K562 (cell line): ENCODE data around the gene NAV2. TPM values are rescaled to one million over a fixed set of nuclear protein-coding genes. Genes with fewer than 3 reads are reported as not detected.

Source experiments
- ATAC-seq: fragments of 200-7000 bp; cut with Tn5 transposase; 3 replicates; pipeline ENCODE4 v1.9.1; 2020; ENCODE audit warnings: moderate library complexity
- BruUV-seq: library from RNA; stranded (reverse); fragments of 400-500 nt; replicated peaks from 2 replicates; lab custom pipeline; 2021; lab: Mats Ljungman, UMichigan
- CTCF ChIA-PET: fragments of 300-600 bp; formaldehyde crosslinking; extraction: SDS; loops from one replicate; lab custom pipeline; 2021; ENCODE audit warnings: low intra/inter-chr PET ratio; lab: Yijun Ruan, JAX
- POLR2A ChIA-PET: fragments of 300-600, 350-650 bp; sonication (Branson Sonifier 250); formaldehyde crosslinking; extraction: SDS; loops from one replicate; lab custom pipeline; 2021; ENCODE audit warnings: antibody characterized with exemption, inconsistent platforms; lab: Yijun Ruan, JAX
- DNase-seq, 4 experiments: peaks; one replicate each; pipeline versions ENCODE4 v3.0.0 to v3.0.0-alpha.2; 2011 to 2018; ENCODE audit warnings: low spot score in 3 of 4, mixed read lengths in 3 of 4; ENCODE audit errors: extremely low read depth in 1 of 4
- FAIRE-seq: peaks from 2 replicates; lab custom pipeline; 2011; peaks lifted over from hg19 to GRCh38; lab: Jason Lieb, UNC
- H2AFZ ChIP-seq: 2 replicates; pipeline ENCODE4 v1.6.0; 2011; ENCODE audit warnings: low read depth, low read length, control low read depth, inconsistent platforms
- H3K27ac ChIP-seq: fragments of 200-600 bp; 3 replicates; pipeline ENCODE4 v1.8.0; 2011; ENCODE audit warnings: low read depth, mild to moderate bottlenecking, control low read depth, inconsistent platforms, low read length, moderate library complexity, mixed read lengths; ENCODE audit errors: extremely low read depth
- H3K27me3 ChIP-seq, 2 experiments: fragments of 300-600 bp in 1 of 2; 2 replicates in 1 of 2; 3 replicates in 1 of 2; pipeline versions ENCODE4 v1.6.0 to v1.8.0; 2011; ENCODE audit warnings: inconsistent platforms in 2 of 2, low read length in 2 of 2, mild to moderate bottlenecking in 1 of 2, mixed read lengths in 1 of 2, moderate library complexity in 1 of 2; ENCODE audit not compliant: control insufficient read depth in 2 of 2, insufficient read depth in 2 of 2
- H3K36me3 ChIP-seq: fragments of 300-600 bp; 3 replicates; pipeline ENCODE4 v1.8.0; 2011; ENCODE audit warnings: mild to moderate bottlenecking, low read length, inconsistent platforms; ENCODE audit not compliant: control insufficient read depth, insufficient read depth
- H3K4me1 ChIP-seq, 2 experiments: fragments of 200-600 bp in 1 of 2; replicated peaks in 1 of 2; 2 replicates in 1 of 2; 3 replicates in 1 of 2; pipeline versions ENCODE4 v1.5.1 to v1.8.0; 2011; ENCODE audit warnings: inconsistent platforms in 2 of 2, low read length in 2 of 2, mild to moderate bottlenecking in 1 of 2, mixed read lengths in 1 of 2, moderate library complexity in 1 of 2; ENCODE audit not compliant: control insufficient read depth in 2 of 2, insufficient read depth in 2 of 2
- H3K4me2 ChIP-seq: 2 replicates; pipeline ENCODE4 v1.6.1; 2011; ENCODE audit warnings: low read length, control low read depth, inconsistent platforms, mixed read lengths; ENCODE audit not compliant: insufficient read depth
- H3K4me3 ChIP-seq: fragments of 200-600 bp; sonication (generic), shearing (Covaris generic); 2 replicates; pipeline ENCODE4 v1.5.1; 2016; ENCODE audit warnings: control low read depth, inconsistent platforms
- H3K79me2 ChIP-seq: fragments of 200-600 bp; 3 replicates; pipeline ENCODE4 v1.8.0; 2011; ENCODE audit warnings: low read length, inconsistent platforms; ENCODE audit not compliant: control insufficient read depth, insufficient read depth
- H3K9ac ChIP-seq, 2 experiments: 2 replicates each; pipeline versions ENCODE4 v1.6.0 to v1.6.1; 2011; ENCODE audit warnings: low read depth in 2 of 2, low read length in 2 of 2, control low read depth in 1 of 2, inconsistent platforms in 1 of 2, mild to moderate bottlenecking in 1 of 2, mixed read lengths in 1 of 2; ENCODE audit not compliant: insufficient read depth in 1 of 2
- H3K9me1 ChIP-seq: one replicate; pipeline ENCODE4 v1.6.0; 2011; ENCODE audit warnings: inconsistent platforms, mild to moderate bottlenecking, low read length, moderate library complexity; ENCODE audit not compliant: control insufficient read depth, insufficient read depth
- H3K9me3 ChIP-seq: replicated peaks from 2 replicates; pipeline ENCODE4 v1.5.1; 2011; ENCODE audit warnings: low read depth, low read length, inconsistent platforms; ENCODE audit not compliant: control insufficient read depth, insufficient read depth
- H4K20me1 ChIP-seq: replicated peaks from 2 replicates; pipeline ENCODE4 v1.6.1; 2011; ENCODE audit warnings: low read length, inconsistent platforms, mixed read lengths; ENCODE audit not compliant: control insufficient read depth, insufficient read depth
- ATF4 ChIP-seq: fragments of 450-650 bp; formaldehyde crosslinking; IDR thresholded peaks from 2 replicates; pipeline ENCODE4 v1.4.0; 2022; ENCODE audit warnings: mild to moderate bottlenecking, moderate library complexity
- HDAC6 ChIP-seq: IDR thresholded peaks from 2 replicates; pipeline ENCODE4 v1.6.1; 2012; ENCODE audit warnings: low read depth, mild to moderate bottlenecking, control low read depth, inconsistent platforms, low read length, moderate library complexity
- MEIS2 ChIP-seq: fragments of 450-650 bp; IDR thresholded peaks from 2 replicates; pipeline ENCODE4 v1.6.1; 2014; ENCODE audit warnings: mild to moderate bottlenecking; ENCODE audit not compliant: partially characterized antibody
- NFE2 ChIP-seq: IDR thresholded peaks from 2 replicates; pipeline ENCODE4 v1.6.1; 2014; ENCODE audit warnings: antibody characterized with exemption, low read depth
- WGBS: fragments of 100-300 bp; shearing (Covaris generic); methylation state at CpG from one replicate; pipeline ENCODE4 v1.1.6; 2016; ENCODE audit warnings: low coverage, mixed read lengths; ENCODE audit not compliant: insufficient coverage; ENCODE audit errors: missing lambda C conversion rate; 5-methylcytosine and 5-hydroxymethylcytosine counted together
- in situ Hi-C: fragments of 300-500 bp; cut with MboI; formaldehyde crosslinking; loops from 4 replicates; pipeline ENCODE4 v1.15.0; 2018; ENCODE audit warnings: inconsistent platforms, mixed read lengths
- intact Hi-C: fragments of 100-400 bp; cut with micrococcal nuclease; formaldehyde crosslinking; loops from 2 replicates; pipeline ENCODE4 v1.14.2; 2022
- polyA plus RNA-seq, 8 experiments: library from polyadenylated mRNA; depleted of rRNA in 4 of 8; stranded (reverse) in 5 of 8; unstranded in 3 of 8; fragments of >200 nt; fragmentation: Nextera tagmentation in 2 of 8; fragmentation: Illumina TruSeq in 1 of 8; extraction: Ambion mirVana in 2 of 8; extraction: Trizol in 1 of 8; gene quantifications; 2 replicates each; pipeline versions ENCODE4 v1.2.1 to v1.2.3, GENCODE V29; 2011 to 2014; ENCODE audit warnings: inconsistent platforms in 1 of 8, missing spikeins in 1 of 8
- total RNA-seq, 7 experiments: library from RNA; depleted of rRNA in 6 of 7; stranded (reverse); fragments of >200 nt in 6 of 7; fragmentation: Illumina TruSeq in 2 of 7; extraction: Trizol in 2 of 7; gene quantifications; 2 replicates each; pipeline versions ENCODE4 v1.2.1 to v1.2.3, GENCODE V29; 2011 to 2021; ENCODE audit warnings: low replicate concordance in 1 of 7

The NAV2 gene
- total and polyA plus RNA-seq, 9 of the 15 experiments (the other 6 are each of a cell fraction or from before 2014, with no cell fraction given), result 0.03 to 0.35 (median 0.05) TPM

- no peaks in the 10 kb centered on the region for H3K27me3 ChIP-seq
- in situ Hi-C loops (no loop called here), intact Hi-C loops (loop anchor here (10.0 kb wide), 1 partner anchor 657 kb away; no protein-coding TSS in a partner anchor)
- H3K27ac ChIP-seq, result no peak overlapping the region
- ChIA-PET POLR2A (interaction anchor here (1.7 kb wide), 1 partner anchor 19 kb away, joined by 6 read pairs; no protein-coding TSS in a partner anchor), CTCF (no interaction called here)
- H3K9me3 ChIP-seq, result no peaks in the 10 kb centered on the region
- WGBS, result 55% methylated on average over 7 of the region's 7 CpGs
- BruUV-seq, result no TSS peak
- no peak overlapping the region for H3K4me3 ChIP-seq
- H3K9ac ChIP-seq, result no peak overlapping the region
- peak; percentile 12 for TF ChIP-seq MEIS2
- no peak for TF ChIP-seq HDAC6
- TF ChIP-seq ATF4, result no peak
- TF ChIP-seq NFE2, result 0 out of 2 replicates have a peak, but pooled peaks have one; percentile 7
- H3K36me3 ChIP-seq, result no peaks in the 10 kb centered on the region
- H3K4me1 ChIP-seq, result peaks cover 0 to 7% of the 10 kb centered on the region in 2 experiments; a peak in 4 of 5 replicates
- H4K20me1 ChIP-seq, result no peaks in the 10 kb centered on the region
- no peak for FAIRE-seq
- ATAC-seq, result no peak
- no peaks in the 10 kb centered on the region for H3K79me2 ChIP-seq
- H3K9me1 ChIP-seq, result no peaks in the 10 kb centered on the region
- H2AFZ ChIP-seq, result no peak overlapping the region
- no peak for DNase-seq
- H3K4me2 ChIP-seq, result no peak overlapping the region
Measured at GRCh38 chr11:19957294-19957943, 244.8 kb downstream of the NAV2 start.
